Fibroblast of peridontal ligament (primary cell): ENCODE results near the gene MYMX.
A peak's percentile ranks its signal among the peaks of the same experiment; 100 is the strongest.
"Not testable (repeated sequence)": the region's sequence is repeated elsewhere in the genome, so short reads cannot be mapped to it uniquely, and the experiment has no call there.

Source experiments
- DNase-seq: peaks from one replicate; pipeline ENCODE4 v3.0.0-alpha.2; 2010; ENCODE audit errors: extremely low read depth

MYMX gene

GRCh38 chr6:44219815-44220784, 3.4 kb downstream of the MYMX start:
- no peak for DNase-seq

GRCh38 chr6:44220913-44221290, 4.2 kb downstream of the MYMX start:
- no peak for DNase-seq

GRCh38 chr6:44221291-44221960, 4.7 kb downstream of the MYMX start:
- peak; percentile 67 for DNase-seq

GRCh38 chr6:44221961-44222335, 5.2 kb downstream of the MYMX start:
- no peak for DNase-seq

- DNase-seq = no peak
These were observed 6.0 kb downstream of the MYMX start for GRCh38 chr6:44222486-44223318.

- DNase-seq = no peak
These were observed 6.7 kb downstream of the MYMX start, which contains the start of gene SLC29A1 for GRCh38 chr6:44223319-44224028. TSS of gene SLC29A1 (plus strand) at chr6:44223595. CDS start at chr6:44227314, 3,719 bp downstream.

- no peak for DNase-seq
These were observed 7.6 kb downstream of the MYMX start for GRCh38 chr6:44224029-44224964.

- no peak for DNase-seq
These were observed 8.2 kb downstream of the MYMX start for GRCh38 chr6:44224965-44225305.

- DNase-seq = no peak
These were observed 9.0 kb downstream of the MYMX start for GRCh38 chr6:44225579-44226325.

GRCh38 chr6:44226368-44227147, 9.8 kb downstream of the MYMX start:
- DNase-seq = no peak

GRCh38 chr6:44227148-44227793, 10.5 kb downstream of the MYMX start:
- DNase-seq = no peak

GRCh38 chr6:44228031-44228430, 11.3 kb downstream of the MYMX start:
- no peak for DNase-seq

GRCh38 chr6:44228433-44228832, 11.7 kb downstream of the MYMX start:
- DNase-seq = no peak

- no peak for DNase-seq
These were observed 12.1 kb downstream of the MYMX start for GRCh38 chr6:44228836-44229235.

GRCh38 chr6:44229376-44230033, 12.8 kb downstream of the MYMX start:
- no peak for DNase-seq

- DNase-seq = no peak
These were observed 13.4 kb downstream of the MYMX start for GRCh38 chr6:44230034-44230675.

- not testable (repeated sequence) for DNase-seq
These were observed 14.7 kb downstream of the MYMX start for GRCh38 chr6:44231426-44231825.
